HCT116 (cell line): ENCODE data around the gene ATAD3A. TPM values are rescaled to one million over a fixed set of nuclear protein-coding genes. Genes with fewer than 3 reads are reported as not detected.
"Not testable (repeated sequence)": the region's sequence is repeated elsewhere in the genome, so short reads cannot be mapped to it uniquely, and the experiment has no call there.

Experiments
- ATAC-seq: fragments of 200-7000 bp; cut with Tn5 transposase; 2 replicates; pipeline ENCODE4 v1.9.1; 2020; ENCODE audit warnings: mild to moderate bottlenecking, moderate library complexity
- BruUV-seq: library from RNA; stranded (reverse); fragments of 400-500 nt; replicated peaks from 2 replicates; lab custom pipeline; 2021; lab: Mats Ljungman, UMichigan
- CTCF ChIA-PET: fragments of 300-600 bp; sonication (Branson Sonifier 250); formaldehyde crosslinking; loops from one replicate; lab custom pipeline; 2021; ENCODE audit warnings: antibody characterized with exemption; lab: Charles Lee
- POLR2A ChIA-PET: fragments of 300-600, 350-600 bp; sonication (Branson Sonifier 250); formaldehyde crosslinking; loops from one replicate; lab custom pipeline; 2021; ENCODE audit warnings: antibody characterized with exemption; lab: Charles Lee
- RAD21 ChIA-PET, 2 experiments: fragments of 300-600 bp; sonication (Branson Sonifier 250); formaldehyde crosslinking; loops; one replicate each; lab custom pipeline; 2023; ENCODE audit warnings: low total read pairs in 2 of 2; ENCODE audit not compliant: uncharacterized antibody in 2 of 2, unreplicated experiment in 2 of 2, low non-redundant PET in 1 of 2; lab: Charles Lee
- DNase-seq: peaks from one replicate; pipeline ENCODE4 v3.0.0-alpha.2; 2010; ENCODE audit warnings: low read depth, low spot score
- H2AFZ ChIP-seq: fragments of 200-600 bp; shearing (Covaris generic), sonication (generic); 2 replicates; pipeline ENCODE4 v1.6.1; 2017; ENCODE audit warnings: low read depth, mixed run types, mixed read lengths, antibody characterized with exemption, low read length; ENCODE audit not compliant: poor library complexity, severe bottlenecking
- H3K27ac ChIP-seq: 2 replicates; pipeline ENCODE4 v1.5.1; 2012; ENCODE audit warnings: low read depth, low read length
- H3K27me3 ChIP-seq: fragments of 200-600 bp; sonication (generic); 2 replicates; pipeline ENCODE4 v1.6.1; 2016; ENCODE audit warnings: mixed run types, low read length, mixed read lengths; ENCODE audit not compliant: insufficient read depth
- H3K36me3 ChIP-seq, 2 experiments: fragments of 200-500 bp in 1 of 2; fragments of 200-600 bp in 1 of 2; sonication (Bioruptor generic) in 1 of 2; sonication (generic) in 1 of 2; 2 replicates each; pipeline versions ENCODE4 v1.5.1 to v1.6.1; 2014 to 2016; ENCODE audit warnings: low read length in 2 of 2, inconsistent platforms in 1 of 2, mixed read lengths in 1 of 2, mixed run types in 1 of 2; ENCODE audit not compliant: insufficient read depth in 2 of 2, control insufficient read depth in 1 of 2
- H3K4me1 ChIP-seq, 2 experiments: fragments of 200-600 bp in 1 of 2; sonication (generic) in 1 of 2; 2 replicates each; pipeline versions ENCODE4 v1.5.1 to v1.6.1; 2012 to 2017; ENCODE audit warnings: low read length in 2 of 2, inconsistent platforms in 1 of 2, mild to moderate bottlenecking in 1 of 2, mixed read lengths in 1 of 2, mixed run types in 1 of 2, moderate library complexity in 1 of 2; ENCODE audit not compliant: insufficient read depth in 2 of 2, control insufficient read depth in 1 of 2
- H3K4me2 ChIP-seq: fragments of 200-600 bp; sonication (generic); 2 replicates; pipeline ENCODE4 v1.6.1; 2017; ENCODE audit warnings: mixed run types, low read length, mixed read lengths
- H3K4me3 ChIP-seq, 2 experiments: fragments of 200-600 bp in 1 of 2; sonication (generic) in 1 of 2; replicated peaks in 1 of 2; 2 replicates each; pipeline ENCODE4 v1.5.1; 2011 to 2016; ENCODE audit warnings: low read length in 2 of 2, control low read depth in 1 of 2, low read depth in 1 of 2, mild to moderate bottlenecking in 1 of 2, mixed read lengths in 1 of 2, mixed run types in 1 of 2
- H3K79me2 ChIP-seq: fragments of 200-600 bp; sonication (generic); 2 replicates; pipeline ENCODE4 v1.6.1; 2017; ENCODE audit warnings: mild to moderate bottlenecking, mixed run types, low read length, moderate library complexity, mixed read lengths; ENCODE audit not compliant: insufficient read depth
- H3K9ac ChIP-seq: fragments of 200-600 bp; sonication (generic); 2 replicates; pipeline ENCODE4 v1.6.1; 2016; ENCODE audit warnings: low read length, mixed read lengths
- H3K9me2 ChIP-seq: fragments of 200-600 bp; sonication (generic), shearing (Covaris generic); 2 replicates; pipeline ENCODE4 v1.6.1; 2017; ENCODE audit warnings: mixed run types, mild to moderate bottlenecking, moderate library complexity; ENCODE audit not compliant: insufficient read depth
- H3K9me3 ChIP-seq, 2 experiments: fragments of 200-500 bp in 1 of 2; fragments of 200-600 bp in 1 of 2; sonication (Bioruptor generic) in 1 of 2; sonication (generic) in 1 of 2; 2 replicates each; pipeline ENCODE4 v1.6.1; 2014 to 2017; ENCODE audit warnings: low read length in 2 of 2, mixed read lengths in 2 of 2, inconsistent platforms in 1 of 2, low read depth in 1 of 2, mild to moderate bottlenecking in 1 of 2, mixed run types in 1 of 2, moderate library complexity in 1 of 2; ENCODE audit not compliant: control insufficient read depth in 1 of 2, insufficient read depth in 1 of 2
- H4K20me1 ChIP-seq: fragments of 200-600 bp; sonication (generic), shearing (Covaris generic); 2 replicates; pipeline ENCODE4 v1.6.1; 2017; ENCODE audit warnings: mixed run types, mild to moderate bottlenecking, moderate library complexity; ENCODE audit not compliant: insufficient read depth
- CEBPB ChIP-seq: IDR thresholded peaks from 2 replicates; pipeline ENCODE4 v1.6.1; 2012; ENCODE audit warnings: low read depth
- intact Hi-C: fragments of 100-400 bp; cut with micrococcal nuclease; formaldehyde crosslinking; loops from 2 replicates; pipeline ENCODE4 v1.10.0; 2022
- total RNA-seq: library from RNA; stranded (reverse); gene quantifications from one replicate; pipeline ENCODE4 v1.2.1, GENCODE V29; 2021; ENCODE audit not compliant: unreplicated experiment
- TF ChIP-seq, protein P1 (sequence below), 3 experiments: fragments of 200-600 bp in 1 of 3; sonication (generic) in 1 of 3; IDR thresholded peaks in 2 of 3; conservative IDR thresholded peaks in 1 of 3; 2 replicates each; pipeline ENCODE4 v1.5.1; 2012 to 2017; ENCODE audit warnings: low read depth in 2 of 3, low read length in 2 of 3, antibody characterized with exemption in 1 of 3, borderline replicate concordance in 1 of 3, control low read depth in 1 of 3, mild to moderate bottlenecking in 1 of 3, mixed read lengths in 1 of 3, mixed run types in 1 of 3, moderate library complexity in 1 of 3; ENCODE audit not compliant: insufficient read depth in 1 of 3

The ATAD3A gene
- total RNA-seq, 1 experiment from 2014 or later, result 92.3 TPM

DNA sequence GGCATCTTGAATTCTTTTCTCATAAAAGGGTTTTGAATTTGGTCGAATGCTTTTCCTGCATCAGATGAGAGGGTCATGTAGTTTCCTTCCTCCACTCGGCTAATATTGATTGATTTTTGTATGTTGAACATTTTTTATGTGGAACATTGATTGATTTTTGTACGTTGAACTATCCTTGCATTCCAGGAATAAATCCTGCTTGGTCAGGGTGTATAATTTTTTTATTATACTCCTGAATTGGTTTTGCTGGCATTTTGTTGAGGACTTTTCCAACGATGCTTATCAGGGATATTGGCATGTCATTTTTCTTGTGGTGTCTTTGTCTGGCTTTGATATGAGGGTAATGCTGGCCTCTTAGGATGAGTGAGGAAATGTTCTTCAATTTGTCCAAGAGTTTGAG is 20.0 kb downstream of the ATAD3A start (continued):
- TF ChIP-seq, protein P1, sequence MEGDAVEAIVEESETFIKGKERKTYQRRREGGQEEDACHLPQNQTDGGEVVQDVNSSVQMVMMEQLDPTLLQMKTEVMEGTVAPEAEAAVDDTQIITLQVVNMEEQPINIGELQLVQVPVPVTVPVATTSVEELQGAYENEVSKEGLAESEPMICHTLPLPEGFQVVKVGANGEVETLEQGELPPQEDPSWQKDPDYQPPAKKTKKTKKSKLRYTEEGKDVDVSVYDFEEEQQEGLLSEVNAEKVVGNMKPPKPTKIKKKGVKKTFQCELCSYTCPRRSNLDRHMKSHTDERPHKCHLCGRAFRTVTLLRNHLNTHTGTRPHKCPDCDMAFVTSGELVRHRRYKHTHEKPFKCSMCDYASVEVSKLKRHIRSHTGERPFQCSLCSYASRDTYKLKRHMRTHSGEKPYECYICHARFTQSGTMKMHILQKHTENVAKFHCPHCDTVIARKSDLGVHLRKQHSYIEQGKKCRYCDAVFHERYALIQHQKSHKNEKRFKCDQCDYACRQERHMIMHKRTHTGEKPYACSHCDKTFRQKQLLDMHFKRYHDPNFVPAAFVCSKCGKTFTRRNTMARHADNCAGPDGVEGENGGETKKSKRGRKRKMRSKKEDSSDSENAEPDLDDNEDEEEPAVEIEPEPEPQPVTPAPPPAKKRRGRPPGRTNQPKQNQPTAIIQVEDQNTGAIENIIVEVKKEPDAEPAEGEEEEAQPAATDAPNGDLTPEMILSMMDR (IDR thresholded peaks at IDR 0.05 in 2 of 3, conservative IDR thresholded peaks at IDR 0.05 in 1 of 3; ENCODE audit: borderline replicate concordance in 1 of 3, insufficient read depth in 1 of 3, low read depth in 2 of 3, low read length in 2 of 3), result no peak
- TF ChIP-seq CEBPB, result no peak
- TF ChIP-seq, all 23 proteins: peak for 0

DNA sequence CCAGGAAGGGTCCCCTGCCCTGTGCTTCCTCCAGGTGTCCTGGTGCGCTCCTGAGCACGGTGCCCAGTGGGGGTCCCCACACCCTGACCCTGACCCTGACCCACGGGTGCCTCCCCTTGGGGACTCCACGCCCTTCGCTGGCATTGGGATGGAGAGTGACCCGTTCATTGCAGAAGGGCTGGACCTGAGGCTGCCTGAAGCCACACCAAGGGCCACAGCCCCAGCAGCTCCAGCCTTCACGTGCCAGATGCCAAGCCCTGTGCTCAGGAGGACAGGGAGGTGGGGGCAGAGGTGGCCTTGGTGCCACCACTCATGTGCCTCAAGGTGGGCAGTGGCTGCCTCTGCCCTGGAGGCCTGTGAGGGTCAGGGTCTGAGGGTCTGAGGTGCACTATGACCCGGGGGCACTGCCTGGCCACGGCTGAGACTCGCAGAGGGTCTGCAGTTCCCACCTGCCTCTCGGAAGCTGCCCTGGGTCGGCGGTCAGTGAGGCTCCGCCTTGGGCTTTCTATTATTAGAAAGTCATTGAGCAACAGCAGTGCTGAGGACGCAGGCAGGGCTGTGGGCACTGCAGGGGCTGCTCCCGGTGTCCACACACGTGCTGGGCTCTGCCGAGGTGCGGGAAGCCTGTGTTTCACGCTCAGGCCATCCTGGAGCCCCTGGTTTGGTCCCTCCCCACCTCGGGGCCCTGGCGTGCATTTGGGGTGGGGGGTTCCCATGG is 21.4 kb downstream of the ATAD3A start:
- BruUV-seq, RAD21 ChIA-PET, H3K4me1 ChIP-seq, H3K9ac ChIP-seq, H3K4me3 ChIP-seq, H3K79me2 ChIP-seq, H3K27ac ChIP-seq, DNase-seq, H2AFZ ChIP-seq, H3K9me3 ChIP-seq, H3K9me2 ChIP-seq, CTCF ChIA-PET, H4K20me1 ChIP-seq, intact Hi-C loops, ATAC-seq, POLR2A ChIA-PET, H3K4me2 ChIP-seq, H3K27me3 ChIP-seq: not testable (repeated sequence)
- peaks cover 0 to 25% of the 10 kb centered on the region in 2 experiments; a peak in 2 of 4 replicates for H3K36me3 ChIP-seq

DNA sequence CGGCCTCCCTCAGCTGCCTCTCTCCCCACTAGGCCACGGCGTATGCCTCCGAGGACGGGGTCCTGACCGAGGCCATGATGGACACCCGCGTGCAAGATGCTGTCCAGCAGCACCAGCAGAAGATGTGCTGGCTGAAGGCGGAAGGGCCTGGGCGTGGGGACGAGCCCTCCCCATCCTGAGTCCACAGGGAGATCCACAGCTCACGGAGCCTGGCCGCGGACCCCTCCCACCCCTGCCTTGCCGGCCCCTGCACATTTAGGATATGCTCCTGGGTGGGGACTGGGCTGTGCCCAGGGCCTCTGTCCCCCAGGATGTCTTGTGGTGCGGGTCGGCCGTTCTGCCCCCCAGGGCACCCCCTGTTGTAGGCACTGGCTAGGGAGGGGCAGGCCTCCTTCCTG is 21.9 kb downstream of the ATAD3A start:
- H3K9me2 ChIP-seq, H3K27me3 ChIP-seq, H4K20me1 ChIP-seq, H3K27ac ChIP-seq, H3K4me1 ChIP-seq, H3K4me3 ChIP-seq, intact Hi-C loops, RAD21 ChIA-PET, DNase-seq, H3K4me2 ChIP-seq, BruUV-seq, CTCF ChIA-PET, H3K79me2 ChIP-seq, POLR2A ChIA-PET, H2AFZ ChIP-seq, H3K9me3 ChIP-seq, H3K9ac ChIP-seq: not testable (repeated sequence)
- peaks cover 0 to 20% of the 10 kb centered on the region in 2 experiments; a peak in 2 of 4 replicates for H3K36me3 ChIP-seq
- 0 out of 2 replicates have a peak, but pooled peaks have one; percentile 3 for ATAC-seq
